NCI-H2196 (cell line): Measurements from ENCODE around the gene SUPT5H.
A peak's percentile ranks its signal among the peaks of the same experiment; 100 is the strongest.
"Not testable (repeated sequence)": the region's sequence is repeated elsewhere in the genome, so short reads cannot be mapped to it uniquely, and the experiment has no call there.

ENCODE experiments used
- DNase-seq: peaks from one replicate; lab custom pipeline; 2025; ENCODE audit not compliant: unreplicated experiment; lab: John Stamatoyannopoulos, UW

The SUPT5H gene

GRCh38 chr19:39425744-39426143 is 19.6 kb upstream of the SUPT5H start:
- DNase-seq = no peak

GRCh38 chr19:39426170-39426569 is 19.2 kb upstream of the SUPT5H start:
- no peak for DNase-seq

GRCh38 chr19:39427707-39428106 is 17.7 kb upstream of the SUPT5H start:
- no peak for DNase-seq

- no peak for DNase-seq
These were observed 16.9 kb upstream of the SUPT5H start for GRCh38 chr19:39428283-39429112.

GRCh38 chr19:39430675-39431593 is 14.4 kb upstream of the SUPT5H start:
- DNase-seq = no peak

GRCh38 chr19:39432677-39433025 is 12.7 kb upstream of the SUPT5H start:
- no peak for DNase-seq

GRCh38 chr19:39433480-39434079 is 11.8 kb upstream of the SUPT5H start:
- no peak for DNase-seq

- DNase-seq = no peak
These were observed 11.0 kb upstream of the SUPT5H start for GRCh38 chr19:39434123-39435076.

- DNase-seq = peak; percentile 98
These were observed 9.7 kb upstream of the SUPT5H start, which contains the start of gene RPS16 for GRCh38 chr19:39435499-39436349. Gene RPS16, minus strand, starts transcription at chr19:39435949. Its CDS starts 54 bp downstream, at chr19:39435895.

- no peak for DNase-seq
These were observed 9.0 kb upstream of the SUPT5H start for GRCh38 chr19:39436350-39436716.

GRCh38 chr19:39438270-39438934 is 7.0 kb upstream of the SUPT5H start:
- DNase-seq = no peak

GRCh38 chr19:39444598-39445195 is 685 bp upstream of the SUPT5H start:
- DNase-seq = no peak

- DNase-seq = no peak
These were observed 1.1 kb downstream of the SUPT5H start for GRCh38 chr19:39446365-39447084.

- DNase-seq = no peak
These were observed 2.9 kb downstream of the SUPT5H start for GRCh38 chr19:39448271-39448670.

- no peak for DNase-seq
These were observed 3.9 kb downstream of the SUPT5H start for GRCh38 chr19:39449116-39449797.

- not testable (repeated sequence) for DNase-seq
These were observed 5.9 kb downstream of the SUPT5H start for GRCh38 chr19:39451257-39451656.

GRCh38 chr19:39463403-39463802 is 18.0 kb downstream of the SUPT5H start:
- no peak for DNase-seq
